ENCODE data around the gene ATE1. TPM values are rescaled to one million over a fixed set of nuclear protein-coding genes. Genes with fewer than 3 reads are reported as not detected.
"Not testable (repeated sequence)": the region's sequence is repeated elsewhere in the genome, so short reads cannot be mapped to it uniquely, and the experiment has no call there.

ATE1 gene
- 10 to 100 TPM; 26.6 to 28.1 TPM for total RNA-seq

- peak; percentile 95 for ATAC-seq
- CTCF ChIA-PET: interaction anchor here (0.6 to 1.8 kb wide), 3 partner anchors 29 to 1114 kb away, joined by 3 to 10 read pairs (median 3); partner anchors contain the start of gene NSMCE4A
- H3K36me3 Mint-ChIP-seq: peaks cover 2% of the 10 kb centered on the region
- H3K4me1 Mint-ChIP-seq: peaks cover 15% of the 10 kb centered on the region
- H3K27ac Mint-ChIP-seq: peak within 1 kb of the TSS; percentile 95
- H3K27me3 Mint-ChIP-seq: no peaks in the 10 kb centered on the region
- no peaks in the 10 kb centered on the region for H3K9me3 Mint-ChIP-seq (ENCODE audit: low read depth)
- peak; percentile 85 for DNase-seq
- peak within 1 kb of the TSS; percentile 95 for H3K4me3 Mint-ChIP-seq
Observed at GRCh38 chr10:121927841-121928527, at the start of gene ATE1. TSS of gene ATE1 (minus strand) at chr10:121928031. CDS start at chr10:121927949, 82 bp downstream.

- peaks cover 12% of the 10 kb centered on the region for H3K9me3 Mint-ChIP-seq (ENCODE audit: low read depth)
- CTCF ChIA-PET: no interaction called here
- H3K36me3 Mint-ChIP-seq: peaks cover 15% of the 10 kb centered on the region
- no peak for ATAC-seq
- H3K27me3 Mint-ChIP-seq: no peaks in the 10 kb centered on the region
- no peak overlapping the region for H3K27ac Mint-ChIP-seq
- H3K4me3 Mint-ChIP-seq: no peak overlapping the region
- no peak for DNase-seq
- peaks cover 16% of the 10 kb centered on the region for H3K4me1 Mint-ChIP-seq
Observed at GRCh38 chr10:121976607-121977006, 48.8 kb upstream of the ATE1 start.

- ATAC-seq (no peak), DNase-seq (no peak)
- peaks cover 22% of the 10 kb centered on the region for H3K36me3 Mint-ChIP-seq
- peaks cover 12% of the 10 kb centered on the region for H3K9me3 Mint-ChIP-seq (ENCODE audit: low read depth)
- peaks cover 19% of the 10 kb centered on the region for H3K4me1 Mint-ChIP-seq
- no peak overlapping the region for H3K27ac Mint-ChIP-seq
- H3K27me3 Mint-ChIP-seq: no peaks in the 10 kb centered on the region
- peak overlapping the region; percentile 78 for H3K4me3 Mint-ChIP-seq
- CTCF ChIA-PET: interaction anchor here (1.4 to 2.0 kb wide), 3 partner anchors 10 to 47 kb away, joined by 3 to 10 read pairs (median 5); partner anchors contain the start of gene ATE1
Observed at GRCh38 chr10:121975295-121976086, 47.7 kb upstream of the ATE1 start.

- peaks cover 24% of the 10 kb centered on the region for H3K36me3 Mint-ChIP-seq
- CTCF ChIA-PET: interaction anchor here (1.0 to 2.0 kb wide), 5 partner anchors 11 to 46 kb away, joined by 3 to 10 read pairs (median 4); partner anchors contain the start of gene ATE1
- H3K27ac Mint-ChIP-seq: peak within 1 kb of the TSS; percentile 64
- H3K27me3 Mint-ChIP-seq: no peaks in the 10 kb centered on the region
- peaks cover 12% of the 10 kb centered on the region for H3K9me3 Mint-ChIP-seq (ENCODE audit: low read depth)
- H3K4me3 Mint-ChIP-seq: peak within 1 kb of the TSS; percentile 78
- peaks cover 19% of the 10 kb centered on the region for H3K4me1 Mint-ChIP-seq
- peak; percentile 92 for ATAC-seq
- peak; percentile 80 for DNase-seq
Observed at GRCh38 chr10:121974535-121975294, 46.9 kb upstream of the ATE1 start, which contains the start of gene NSMCE4A. TSS of gene NSMCE4A (minus strand) at chr10:121975217. CDS start at chr10:121975165, 52 bp downstream.

- Mint-ChIP-seq H3K4me3 (peak overlapping the region; percentile 78), H3K9me3 (ENCODE audit: low read depth) (peaks cover 12% of the 10 kb centered on the region), H3K4me1 (peaks cover 19% of the 10 kb centered on the region), H3K27me3 (no peaks in the 10 kb centered on the region), H3K27ac (peak overlapping the region; percentile 64), H3K36me3 (peaks cover 24% of the 10 kb centered on the region)
- ATAC-seq (peak; percentile 18), DNase-seq (no peak)
- CTCF ChIA-PET: interaction anchor here (0.6 to 2.0 kb wide), 5 partner anchors 12 to 46 kb away, joined by 3 to 10 read pairs (median 3); partner anchors contain the start of gene ATE1
Observed at GRCh38 chr10:121974019-121974534, 46.2 kb upstream of the ATE1 start.

- H3K4me1 Mint-ChIP-seq: peaks cover 17% of the 10 kb centered on the region
- H3K4me3 Mint-ChIP-seq; ATAC-seq; H3K27me3 Mint-ChIP-seq; DNase-seq; H3K9me3 Mint-ChIP-seq (ENCODE audit: low read depth); CTCF ChIA-PET; H3K27ac Mint-ChIP-seq: not testable (repeated sequence)
- peaks cover 39% of the 10 kb centered on the region for H3K36me3 Mint-ChIP-seq
Observed at GRCh38 chr10:121969086-121969485, 41.3 kb upstream of the ATE1 start.

- DNase-seq (no peak), ATAC-seq (no peak)
- Mint-ChIP-seq H3K27me3 (no peaks in the 10 kb centered on the region), H3K4me3 (no peak overlapping the region), H3K4me1 (peaks cover 1% of the 10 kb centered on the region), H3K36me3 (peaks cover 31% of the 10 kb centered on the region), H3K27ac (no peak overlapping the region), H3K9me3 (ENCODE audit: low read depth) (no peaks in the 10 kb centered on the region)
- CTCF ChIA-PET: no interaction called here
Observed at GRCh38 chr10:121965996-121966395, 38.2 kb upstream of the ATE1 start.

GRCh38 chr10:121961456-121961855 lies 33.6 kb upstream of the ATE1 start:
- Mint-ChIP-seq H3K27me3 (no peaks in the 10 kb centered on the region), H3K27ac (no peak overlapping the region), H3K4me3 (no peak overlapping the region), H3K36me3 (peaks cover 31% of the 10 kb centered on the region), H3K4me1 (no peaks in the 10 kb centered on the region), H3K9me3 (ENCODE audit: low read depth) (no peaks in the 10 kb centered on the region)
- CTCF ChIA-PET: no interaction called here
- ATAC-seq (no peak), DNase-seq (no peak)

GRCh38 chr10:121959671-121960070 lies 31.8 kb upstream of the ATE1 start:
- ATAC-seq: no peak
- CTCF ChIA-PET: interaction anchor here (1.0 to 1.2 kb wide), 2 partner anchors 11 to 14 kb away, joined by 3 read pairs; no protein-coding TSS in a partner anchor
- no peak overlapping the region for H3K27ac Mint-ChIP-seq
- H3K4me1 Mint-ChIP-seq: no peaks in the 10 kb centered on the region
- H3K27me3 Mint-ChIP-seq: no peaks in the 10 kb centered on the region
- peaks cover 30% of the 10 kb centered on the region for H3K36me3 Mint-ChIP-seq
- no peaks in the 10 kb centered on the region for H3K9me3 Mint-ChIP-seq (ENCODE audit: low read depth)
- DNase-seq: no peak
- H3K4me3 Mint-ChIP-seq: no peak overlapping the region

- Mint-ChIP-seq H3K27me3 (no peaks in the 10 kb centered on the region), H3K4me3 (no peak overlapping the region), H3K27ac (no peak overlapping the region), H3K36me3 (peaks cover 29% of the 10 kb centered on the region), H3K9me3 (ENCODE audit: low read depth) (no peaks in the 10 kb centered on the region), H3K4me1 (no peaks in the 10 kb centered on the region)
- ATAC-seq: no peak
- no peak for DNase-seq
- CTCF ChIA-PET: no interaction called here
Observed at GRCh38 chr10:121956111-121957061, 28.6 kb upstream of the ATE1 start.

GRCh38 chr10:121952226-121952625 lies 24.4 kb upstream of the ATE1 start:
- no peak for DNase-seq
- Mint-ChIP-seq H3K36me3 (peaks cover 23% of the 10 kb centered on the region), H3K27ac (no peak overlapping the region), H3K27me3 (no peaks in the 10 kb centered on the region), H3K9me3 (ENCODE audit: low read depth) (no peaks in the 10 kb centered on the region), H3K4me3 (no peak overlapping the region), H3K4me1 (no peaks in the 10 kb centered on the region)
- ATAC-seq: no peak
- CTCF ChIA-PET: no interaction called here

- CTCF ChIA-PET: interaction anchor here (0.6 kb wide), 2 partner anchors 131 to 318 kb away, joined by 3 read pairs; no protein-coding TSS in a partner anchor
- Mint-ChIP-seq H3K27me3 (no peaks in the 10 kb centered on the region), H3K4me3 (no peak overlapping the region), H3K4me1 (no peaks in the 10 kb centered on the region), H3K36me3 (peaks cover 8% of the 10 kb centered on the region), H3K9me3 (ENCODE audit: low read depth) (no peaks in the 10 kb centered on the region), H3K27ac (no peak overlapping the region)
- no peak for ATAC-seq
- DNase-seq: no peak
Observed at GRCh38 chr10:121949451-121949850, 21.6 kb upstream of the ATE1 start.

Data from activated CD8-positive, alpha-beta memory T cell treated with anti-CD3 and anti-CD28 coated beads, Interleukin-2, amount 10 ng/mL, durations not matched to agents 7 days and 5 days (primary cell).